GDM1 (cell line): ENCODE data around the gene IER5.
"Not testable (repeated sequence)": the region's sequence is repeated elsewhere in the genome, so short reads cannot be mapped to it uniquely, and the experiment has no call there.

Experiments
- DNase-seq: peaks from one replicate; lab custom pipeline; 2025; lab: John Stamatoyannopoulos, UW

Gene IER5

GRCh38 chr1:181088079-181089016, at the start of gene IER5:
Gene IER5 (plus strand): TSS chr1:181088700. CDS start chr1:181088903, 203 bp downstream.
- peak; percentile 96 for DNase-seq

- no peak for DNase-seq
Observed at GRCh38 chr1:181040284-181040865, 48.1 kb upstream of the IER5 start.

GRCh38 chr1:181043025-181043888, 45.2 kb upstream of the IER5 start:
- no peak for DNase-seq

GRCh38 chr1:181044449-181044966, 44.0 kb upstream of the IER5 start:
- DNase-seq, result no peak

- DNase-seq, result not testable (repeated sequence)
Observed at GRCh38 chr1:181045946-181046345, 42.6 kb upstream of the IER5 start.

- no peak for DNase-seq
Observed at GRCh38 chr1:181049378-181049777, 39.1 kb upstream of the IER5 start.

- DNase-seq, result no peak
Observed at GRCh38 chr1:181050922-181051321, 37.6 kb upstream of the IER5 start.

- no peak for DNase-seq
Observed at GRCh38 chr1:181056560-181056959, 31.9 kb upstream of the IER5 start.

GRCh38 chr1:181057079-181057478, 31.4 kb upstream of the IER5 start:
- DNase-seq, result no peak

- DNase-seq, result no peak
Observed at GRCh38 chr1:181059435-181059834, 29.1 kb upstream of the IER5 start.

- DNase-seq, result no peak
Observed at GRCh38 chr1:181060066-181060465, 28.4 kb upstream of the IER5 start.

- not testable (repeated sequence) for DNase-seq
Observed at GRCh38 chr1:181060947-181061346, 27.6 kb upstream of the IER5 start.

- DNase-seq, result no peak
Observed at GRCh38 chr1:181061487-181061886, 27.0 kb upstream of the IER5 start.

- peak; percentile 15 for DNase-seq
Observed at GRCh38 chr1:181061891-181062835, 26.3 kb upstream of the IER5 start.

- DNase-seq, result no peak
Observed at GRCh38 chr1:181062836-181063428, 25.6 kb upstream of the IER5 start.

- DNase-seq, result no peak
Observed at GRCh38 chr1:181064011-181064623, 24.4 kb upstream of the IER5 start.

GRCh38 chr1:181064702-181065101, 23.8 kb upstream of the IER5 start:
- no peak for DNase-seq

- no peak for DNase-seq
Observed at GRCh38 chr1:181073638-181074037, 14.9 kb upstream of the IER5 start.

- DNase-seq, result no peak
Observed at GRCh38 chr1:181075766-181076350, 12.6 kb upstream of the IER5 start.

GRCh38 chr1:181076852-181077251, 11.6 kb upstream of the IER5 start:
- DNase-seq, result no peak
